Measurements from ENCODE around the gene CFTR. TPM values are rescaled to one million over a fixed set of nuclear protein-coding genes. Genes with fewer than 3 reads are reported as not detected.

CFTR gene
- total RNA-seq, 1 experiment from 2014 or later, result not detected

GRCh38 chr7:117587931-117588330, 108.1 kb downstream of the CFTR start:
- no peaks in the 10 kb centered on the region for H3K4me1 ChIP-seq
- H3K36me3 ChIP-seq, result no peaks in the 10 kb centered on the region
- peaks cover 2% of the 10 kb centered on the region; the same call in 1 of the 2 replicates for H3K27me3 ChIP-seq
- H3K9me3 ChIP-seq (replicated peaks), result no peaks in the 10 kb centered on the region
- no peak overlapping the region for H3K27ac ChIP-seq
- DNase-seq, result no peak
- H3K4me3 ChIP-seq, result no peak overlapping the region

- Histone ChIP-seq H3K27ac (no peak overlapping the region), H3K4me3 (no peak overlapping the region), H3K9me3 (replicated peaks) (no peaks in the 10 kb centered on the region), H3K4me1 (no peaks in the 10 kb centered on the region), H3K36me3 (no peaks in the 10 kb centered on the region), H3K27me3 (peaks cover 3% of the 10 kb centered on the region; the same call in 1 of the 2 replicates)
- DNase-seq, result no peak
These were observed 108.5 kb downstream of the CFTR start for GRCh38 chr7:117588352-117588794.

GRCh38 chr7:117590191-117590590, 110.4 kb downstream of the CFTR start:
- H3K36me3 ChIP-seq, result no peaks in the 10 kb centered on the region
- no peaks in the 10 kb centered on the region for H3K9me3 ChIP-seq (replicated peaks)
- H3K27me3 ChIP-seq, result peaks cover 3% of the 10 kb centered on the region; the same call in 1 of the 2 replicates
- no peak overlapping the region for H3K27ac ChIP-seq
- H3K4me3 ChIP-seq, result no peak overlapping the region
- H3K4me1 ChIP-seq, result no peaks in the 10 kb centered on the region
- DNase-seq, result no peak

- no peaks in the 10 kb centered on the region for H3K9me3 ChIP-seq (replicated peaks)
These were observed 112.3 kb downstream of the CFTR start for GRCh38 chr7:117592011-117592635.

GRCh38 chr7:117596134-117596533, 116.3 kb downstream of the CFTR start:
- no peaks in the 10 kb centered on the region for H3K4me1 ChIP-seq
- H3K9me3 ChIP-seq (replicated peaks), result no peaks in the 10 kb centered on the region
- no peak for DNase-seq
- H3K27ac ChIP-seq, result no peak overlapping the region
- H3K36me3 ChIP-seq, result no peaks in the 10 kb centered on the region
- H3K27me3 ChIP-seq, result peaks cover 3% of the 10 kb centered on the region; the same call in 1 of the 2 replicates
- H3K4me3 ChIP-seq, result no peak overlapping the region

More at GRCh38 chr7:117592011-117592635, 112.3 kb downstream of the CFTR start:
- peaks cover 3% of the 10 kb centered on the region; the same call in 1 of the 2 replicates for H3K27me3 ChIP-seq
- no peaks in the 10 kb centered on the region for H3K36me3 ChIP-seq
- H3K27ac ChIP-seq, result no peak overlapping the region
- H3K4me3 ChIP-seq, result no peak overlapping the region
- no peaks in the 10 kb centered on the region for H3K4me1 ChIP-seq
- DNase-seq, result no peak

GRCh38 chr7:117597755-117598154, 117.9 kb downstream of the CFTR start:
- H3K36me3 ChIP-seq, result no peaks in the 10 kb centered on the region
- no peaks in the 10 kb centered on the region for H3K4me1 ChIP-seq
- H3K4me3 ChIP-seq, result no peak overlapping the region
- H3K9me3 ChIP-seq (replicated peaks), result no peaks in the 10 kb centered on the region
- H3K27ac ChIP-seq, result no peak overlapping the region
- no peak for DNase-seq
- H3K27me3 ChIP-seq, result peaks cover 2% of the 10 kb centered on the region; the same call in 1 of the 2 replicates

- H3K4me1 ChIP-seq, result no peaks in the 10 kb centered on the region
- H3K36me3 ChIP-seq, result no peaks in the 10 kb centered on the region
- H3K27ac ChIP-seq, result no peak overlapping the region
- no peak overlapping the region for H3K4me3 ChIP-seq
- no peaks in the 10 kb centered on the region for H3K9me3 ChIP-seq (replicated peaks)
- H3K27me3 ChIP-seq, result 0 out of 2 replicates have a peak, but pooled peaks cover under 1% of the 10 kb centered on the region
- no peak for DNase-seq
These were observed 121.1 kb downstream of the CFTR start for GRCh38 chr7:117600911-117601310.

- Histone ChIP-seq H3K36me3 (no peaks in the 10 kb centered on the region), H3K27me3 (0 out of 2 replicates have a peak, but pooled peaks cover 2% of the 10 kb centered on the region), H3K27ac (no peak overlapping the region), H3K4me1 (no peaks in the 10 kb centered on the region), H3K4me3 (no peak overlapping the region), H3K9me3 (replicated peaks) (no peaks in the 10 kb centered on the region)
- no peak for DNase-seq
These were observed 123.8 kb downstream of the CFTR start for GRCh38 chr7:117603627-117604026.

- Histone ChIP-seq H3K9me3 (replicated peaks) (no peaks in the 10 kb centered on the region), H3K4me1 (no peaks in the 10 kb centered on the region), H3K4me3 (no peak overlapping the region), H3K27me3 (0 out of 2 replicates have a peak, but pooled peaks cover 2% of the 10 kb centered on the region), H3K27ac (no peak overlapping the region), H3K36me3 (no peaks in the 10 kb centered on the region)
- no peak for DNase-seq
These were observed 125.9 kb downstream of the CFTR start for GRCh38 chr7:117605712-117606111.

GRCh38 chr7:117606132-117606531, 126.3 kb downstream of the CFTR start:
- Histone ChIP-seq H3K4me1 (no peaks in the 10 kb centered on the region), H3K27ac (no peak overlapping the region), H3K27me3 (0 out of 2 replicates have a peak, but pooled peaks cover 2% of the 10 kb centered on the region), H3K36me3 (no peaks in the 10 kb centered on the region), H3K9me3 (replicated peaks) (no peaks in the 10 kb centered on the region), H3K4me3 (no peak overlapping the region)
- DNase-seq, result no peak

GRCh38 chr7:117610396-117610795, 130.6 kb downstream of the CFTR start:
- no peak overlapping the region for H3K4me3 ChIP-seq
- H3K36me3 ChIP-seq, result no peaks in the 10 kb centered on the region
- no peaks in the 10 kb centered on the region for H3K9me3 ChIP-seq (replicated peaks)
- H3K4me1 ChIP-seq, result no peaks in the 10 kb centered on the region
- no peak overlapping the region for H3K27ac ChIP-seq
- H3K27me3 ChIP-seq, result 0 out of 2 replicates have a peak, but pooled peaks cover 2% of the 10 kb centered on the region
- DNase-seq, result no peak

GRCh38 chr7:117612637-117613036, 132.8 kb downstream of the CFTR start:
- Histone ChIP-seq H3K9me3 (replicated peaks) (no peaks in the 10 kb centered on the region), H3K27me3 (no peaks in the 10 kb centered on the region), H3K36me3 (no peaks in the 10 kb centered on the region), H3K4me3 (no peak overlapping the region), H3K4me1 (no peaks in the 10 kb centered on the region), H3K27ac (no peak overlapping the region)
- DNase-seq, result no peak

GRCh38 chr7:117616694-117617093, 136.9 kb downstream of the CFTR start:
- Histone ChIP-seq H3K9me3 (replicated peaks) (no peaks in the 10 kb centered on the region), H3K27me3 (no peaks in the 10 kb centered on the region), H3K4me1 (no peaks in the 10 kb centered on the region), H3K36me3 (no peaks in the 10 kb centered on the region), H3K4me3 (no peak overlapping the region), H3K27ac (no peak overlapping the region)
- no peak for DNase-seq

- Histone ChIP-seq H3K4me1 (no peaks in the 10 kb centered on the region), H3K4me3 (no peak overlapping the region)
These were observed 139.9 kb downstream of the CFTR start for GRCh38 chr7:117619681-117620080.

GRCh38 chr7:117621075-117621618, 141.3 kb downstream of the CFTR start:
- Histone ChIP-seq H3K4me1 (no peaks in the 10 kb centered on the region), H3K27me3 (peaks cover 4% of the 10 kb centered on the region; the same call in 1 of the 2 replicates), H3K4me3 (no peak overlapping the region), H3K27ac (no peak overlapping the region), H3K36me3 (no peaks in the 10 kb centered on the region), H3K9me3 (replicated peaks) (no peaks in the 10 kb centered on the region)
- no peak for DNase-seq

More at GRCh38 chr7:117619681-117620080, 139.9 kb downstream of the CFTR start:
- Histone ChIP-seq H3K36me3 (no peaks in the 10 kb centered on the region), H3K9me3 (replicated peaks) (no peaks in the 10 kb centered on the region), H3K27me3 (no peaks in the 10 kb centered on the region), H3K27ac (no peak overlapping the region)
- no peak for DNase-seq
